IPS-11a (cell line): ENCODE data around the gene ARHGEF18.

Source experiments
- H3K4me3 ChIP-seq: one replicate; pipeline ENCODE4 v1.5.1; 2013; ENCODE audit warnings: low read depth, low read length, control low read depth

The ARHGEF18 gene

GRCh38 chr19:7383284-7383683 lies 34.5 kb downstream of the ARHGEF18 start:
- H3K4me3 ChIP-seq: no peak overlapping the region

- H3K4me3 ChIP-seq: no peak overlapping the region
These were observed 36.3 kb downstream of the ARHGEF18 start for GRCh38 chr19:7385062-7385461.

DNA sequence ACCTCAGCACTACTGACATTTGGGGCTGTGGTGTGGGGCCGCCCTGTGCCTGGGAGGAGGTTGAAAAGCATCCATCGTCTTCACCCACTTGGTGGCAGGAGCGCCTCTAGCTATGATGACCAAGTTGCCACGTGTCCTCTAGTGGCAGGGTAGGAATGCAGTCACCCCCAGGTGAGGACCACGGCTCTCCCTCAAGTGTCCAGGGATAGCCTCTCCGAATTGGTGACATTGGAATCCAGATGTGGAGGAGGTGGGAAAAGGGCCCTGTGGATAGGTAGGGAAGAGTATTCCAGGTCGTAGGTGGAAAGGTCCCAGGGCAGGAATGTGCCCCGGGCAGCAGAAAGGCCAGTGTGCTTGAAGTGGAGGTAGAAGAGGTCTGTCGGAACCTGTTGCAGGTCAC lies 37.6 kb downstream of the ARHGEF18 start:
- no peak overlapping the region for H3K4me3 ChIP-seq

DNA sequence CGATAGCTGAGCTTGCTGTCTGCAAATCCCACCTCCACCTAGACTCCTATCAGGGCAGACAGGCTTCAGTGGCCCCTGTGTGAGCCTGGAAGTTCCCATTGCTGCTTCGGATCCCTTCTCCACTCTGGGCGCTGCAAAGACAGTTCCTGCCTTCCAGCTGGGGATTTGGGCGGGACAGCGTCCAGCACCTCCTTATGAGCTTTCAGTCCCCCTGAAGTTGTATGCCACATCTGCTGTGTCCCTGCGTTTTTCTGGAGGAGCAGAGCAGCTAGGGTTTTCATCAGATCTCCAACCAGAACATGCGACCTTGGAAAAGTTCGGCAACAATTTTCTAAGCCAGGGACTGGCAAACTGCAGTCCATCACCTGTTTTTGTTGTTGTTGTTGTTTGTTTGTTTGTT lies 38.0 kb downstream of the ARHGEF18 start:
- no peak overlapping the region for H3K4me3 ChIP-seq

DNA sequence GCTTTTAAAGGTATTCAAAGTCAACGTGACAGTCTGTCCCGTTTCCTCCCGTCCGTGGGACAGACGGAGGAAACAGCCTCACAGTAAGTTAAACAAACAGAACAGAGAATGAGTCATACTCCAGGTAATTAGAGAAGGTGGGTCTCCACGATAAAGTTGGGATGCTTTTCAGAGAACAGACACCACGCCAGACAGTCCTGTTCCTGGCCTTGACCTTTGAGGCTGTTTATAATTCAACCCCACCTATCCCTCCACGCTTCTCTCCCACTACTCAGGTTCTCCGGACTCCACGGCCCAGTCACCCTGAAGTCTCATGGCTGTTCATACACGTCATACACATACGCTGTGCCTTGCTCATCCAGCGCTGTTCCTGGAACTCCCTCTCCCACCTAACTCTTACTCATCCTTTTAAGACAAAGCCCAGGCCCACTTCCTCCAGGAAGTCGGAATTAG lies 42.5 kb downstream of the ARHGEF18 start:
- no peak overlapping the region for H3K4me3 ChIP-seq

- no peak overlapping the region for H3K4me3 ChIP-seq
These were observed 44.7 kb downstream of the ARHGEF18 start for GRCh38 chr19:7393459-7393858.

- peak overlapping the region; percentile 87 for H3K4me3 ChIP-seq
These were observed 45.4 kb downstream of the ARHGEF18 start for GRCh38 chr19:7393939-7394730.

- H3K4me3 ChIP-seq: peak overlapping the region; percentile 87
These were observed 46.1 kb downstream of the ARHGEF18 start for GRCh38 chr19:7394731-7395359.

DNA sequence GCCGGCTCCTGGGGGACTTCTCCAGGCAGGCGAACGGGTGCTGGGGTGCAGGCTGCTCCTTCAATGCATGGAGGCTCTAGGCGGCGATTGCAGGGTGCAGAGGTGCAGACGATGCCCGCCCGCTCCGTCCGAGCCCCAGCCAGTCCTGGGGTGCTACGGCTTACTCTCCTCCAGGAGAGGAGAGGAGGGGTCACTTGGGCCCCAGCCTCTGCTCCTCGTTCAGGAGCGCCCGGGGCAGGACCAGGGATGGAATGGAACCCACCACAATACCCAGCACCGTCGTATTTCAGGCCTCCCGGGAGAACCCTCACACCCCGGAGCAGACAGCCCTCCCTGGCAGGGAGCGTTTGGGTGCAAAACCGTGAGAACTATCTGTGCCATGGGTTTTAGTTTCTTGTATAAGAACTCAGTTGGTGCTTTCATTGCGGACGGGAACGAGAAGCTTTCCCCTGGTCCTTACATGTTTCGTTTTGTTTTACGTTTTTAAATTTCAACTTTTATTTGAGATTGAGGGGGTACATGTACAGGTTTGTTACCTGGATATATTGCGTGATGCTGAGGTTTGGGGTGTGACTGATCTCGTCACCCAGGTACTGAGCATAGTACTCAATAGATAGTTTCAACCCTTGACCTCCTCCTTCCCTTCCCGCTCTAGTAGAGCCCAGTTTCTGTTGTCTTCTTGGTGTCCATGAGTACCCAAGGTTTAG lies 46.8 kb downstream of the ARHGEF18 start:
- H3K4me3 ChIP-seq: peak overlapping the region; percentile 87

- no peak overlapping the region for H3K4me3 ChIP-seq
These were observed 49.0 kb downstream of the ARHGEF18 start for GRCh38 chr19:7397687-7398086.
